GM19099 (cell line): ENCODE results near the gene IL11RA.

Source experiments
- POLR2A ChIP-seq: IDR thresholded peaks from 3 replicates; pipeline ENCODE4 v1.6.1; 2011; ENCODE audit warnings: low read depth; ENCODE audit not compliant: insufficient read length; ENCODE audit errors: extremely low read depth

IL11RA gene

GRCh38 chr9:34651876-34652601 lies at the start of gene IL11RA:
IL11RA (plus strand) TSS chr9:34652185; CDS start chr9:34655218, 3,033 bp downstream.
- TF ChIP-seq POLR2A: no peak

- no peak for TF ChIP-seq POLR2A
These were observed 48.3 kb upstream of the IL11RA start for GRCh38 chr9:34603610-34604231.

GRCh38 chr9:34606190-34606589 lies 45.8 kb upstream of the IL11RA start:
- no peak for TF ChIP-seq POLR2A

- no peak for TF ChIP-seq POLR2A
These were observed 45.1 kb upstream of the IL11RA start for GRCh38 chr9:34606905-34607304.

GRCh38 chr9:34607331-34607730 lies 44.7 kb upstream of the IL11RA start:
- no peak for TF ChIP-seq POLR2A

GRCh38 chr9:34610434-34611206 lies 41.4 kb upstream of the IL11RA start:
- no peak for TF ChIP-seq POLR2A

- TF ChIP-seq POLR2A: no peak
These were observed 40.7 kb upstream of the IL11RA start for GRCh38 chr9:34611251-34611810.

- peak; percentile 96 for TF ChIP-seq POLR2A
These were observed 39.9 kb upstream of the IL11RA start, which contains the start of gene RPP25L for GRCh38 chr9:34611811-34612787. RPP25L (minus strand) TSS chr9:34612097; CDS start chr9:34611296, 801 bp downstream.

GRCh38 chr9:34612788-34613390 lies 39.1 kb upstream of the IL11RA start:
- no peak for TF ChIP-seq POLR2A

- TF ChIP-seq POLR2A: no peak
These were observed 36.9 kb upstream of the IL11RA start for GRCh38 chr9:34615132-34615531.

GRCh38 chr9:34620061-34620994 lies 31.7 kb upstream of the IL11RA start, which contains the start of gene DCTN3:
DCTN3 (minus strand) TSS chr9:34620495; CDS start chr9:34620464, 31 bp downstream.
- peak; percentile 84 for TF ChIP-seq POLR2A

GRCh38 chr9:34623374-34624235 lies 28.4 kb upstream of the IL11RA start:
- no peak for TF ChIP-seq POLR2A
